ENCODE measurements around the gene MMP14.

MMP14 gene

DNA sequence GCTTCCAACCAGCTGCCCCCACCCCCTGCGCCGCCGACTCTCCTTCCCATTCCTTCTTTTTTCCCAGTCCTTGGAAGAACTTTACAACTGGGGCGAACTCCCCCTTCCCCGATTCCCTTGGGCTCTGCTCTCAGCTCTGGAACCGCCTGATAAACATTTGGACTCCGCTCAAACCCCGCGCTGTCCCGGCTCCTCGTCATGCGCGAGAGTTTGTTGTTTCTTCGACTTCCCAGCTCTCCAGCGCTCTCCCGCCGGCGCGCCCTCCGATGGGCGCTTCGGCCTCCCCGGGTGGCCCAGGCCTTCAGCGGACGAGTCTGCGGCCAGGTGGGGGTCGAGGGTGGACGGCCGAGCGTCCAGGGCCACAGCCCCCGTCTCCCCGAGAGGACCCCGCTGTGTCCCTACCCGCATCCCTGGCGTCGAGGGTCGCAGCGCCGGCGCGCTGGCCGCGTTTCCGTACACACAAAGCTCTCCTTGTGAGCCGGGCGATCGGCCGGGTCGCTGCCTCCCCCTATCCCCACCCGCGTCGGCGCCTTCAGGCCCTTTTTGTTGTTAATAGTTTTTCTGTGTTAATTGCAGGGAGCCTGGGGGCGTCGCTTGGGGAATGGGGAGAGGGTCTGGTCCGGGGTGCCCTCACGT, 847 bp downstream of the MMP14 start:
- Histone ChIP-seq H3K36me3 (ENCODE audit: control insufficient read depth, insufficient read depth, low read length) (peaks cover 17% of the 10 kb centered on the region), H3K4me1 (ENCODE audit: control insufficient read depth, insufficient read depth, low read length) (peaks cover 10% of the 10 kb centered on the region), H3K4me3 (ENCODE audit: low read depth, low read length) (peak overlapping the region; percentile 83), H3K9me3 (ENCODE audit: control insufficient read depth, insufficient read depth, low read length) (no peaks in the 10 kb centered on the region), H3K9ac (ENCODE audit: low read depth, low read length) (peak overlapping the region; percentile 83), H3K27me3 (ENCODE audit: control insufficient read depth, insufficient read depth, low read length) (no peaks in the 10 kb centered on the region)

DNA sequence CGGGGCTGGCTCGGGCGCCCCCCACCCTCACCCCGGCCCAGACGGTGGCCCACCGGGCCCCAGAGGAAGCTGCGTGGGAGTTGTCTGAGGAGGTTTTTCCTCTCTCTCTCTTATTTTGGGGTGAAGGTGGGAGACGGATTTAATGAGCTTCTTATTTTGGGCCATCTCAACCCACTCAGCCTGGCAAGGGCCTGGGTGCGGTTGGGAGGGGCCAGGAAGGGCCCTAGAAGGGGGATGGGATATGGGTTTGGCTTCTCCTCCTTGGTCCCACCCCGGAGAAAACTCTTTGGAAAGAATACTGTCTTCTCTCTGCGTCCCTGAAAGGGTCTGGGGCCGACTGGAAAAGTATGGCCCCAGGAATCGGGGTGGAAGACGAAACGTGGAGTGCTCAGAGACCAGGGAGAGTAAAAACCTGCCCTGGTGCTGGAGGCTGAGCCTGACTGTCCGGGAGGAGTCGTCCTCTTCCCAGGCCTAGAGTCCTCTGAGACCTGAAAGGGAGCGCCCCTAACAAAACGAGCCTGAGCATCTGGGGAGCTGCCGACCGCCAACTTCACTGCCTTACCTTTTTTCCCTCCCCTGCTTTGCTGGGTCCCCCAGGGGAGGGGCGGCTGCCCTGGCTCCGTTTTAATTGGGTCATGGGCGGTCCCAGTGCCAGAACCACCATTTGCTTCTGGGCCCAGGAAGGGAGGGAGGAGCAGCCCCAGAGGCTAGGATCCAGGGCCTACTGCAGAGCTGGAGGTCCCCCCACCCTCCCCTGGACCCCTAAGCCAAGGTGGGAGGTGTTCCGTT, 1.6 kb downstream of the MMP14 start:
- Histone ChIP-seq H3K4me3 (ENCODE audit: low read depth, low read length) (peak overlapping the region; percentile 83), H3K27me3 (ENCODE audit: control insufficient read depth, insufficient read depth, low read length) (no peaks in the 10 kb centered on the region), H3K9ac (ENCODE audit: low read depth, low read length) (peak overlapping the region; percentile 83), H3K9me3 (ENCODE audit: control insufficient read depth, insufficient read depth, low read length) (no peaks in the 10 kb centered on the region), H3K4me1 (ENCODE audit: control insufficient read depth, insufficient read depth, low read length) (peaks cover 10% of the 10 kb centered on the region), H3K36me3 (ENCODE audit: control insufficient read depth, insufficient read depth, low read length) (peaks cover 17% of the 10 kb centered on the region)

DNA sequence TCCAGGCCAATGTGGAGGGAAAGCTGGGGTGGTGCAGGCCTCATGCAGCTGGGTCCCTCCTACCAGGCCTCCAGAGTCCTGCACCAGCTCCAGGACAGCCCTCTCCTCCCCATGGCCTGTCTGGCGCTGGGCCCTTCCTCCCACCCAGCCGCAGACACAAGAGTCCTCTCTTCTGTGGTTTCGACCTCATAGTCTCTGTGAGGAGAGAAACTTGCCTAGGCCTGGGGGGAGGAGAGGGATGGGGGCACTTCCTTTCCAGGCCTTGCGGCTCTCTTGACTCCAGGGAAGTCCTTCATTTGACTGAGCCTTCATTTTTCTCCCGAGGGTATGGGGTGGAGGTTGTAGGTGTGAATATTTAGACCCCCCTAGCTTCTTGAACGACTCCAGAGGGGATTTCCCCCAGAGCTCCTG, 2.3 kb downstream of the MMP14 start:
- Histone ChIP-seq H3K4me1 (ENCODE audit: control insufficient read depth, insufficient read depth, low read length) (peaks cover 10% of the 10 kb centered on the region), H3K9me3 (ENCODE audit: control insufficient read depth, insufficient read depth, low read length) (no peaks in the 10 kb centered on the region), H3K4me3 (ENCODE audit: low read depth, low read length) (peak overlapping the region; percentile 83), H3K36me3 (ENCODE audit: control insufficient read depth, insufficient read depth, low read length) (peaks cover 14% of the 10 kb centered on the region), H3K9ac (ENCODE audit: low read depth, low read length) (peak overlapping the region; percentile 4), H3K27me3 (ENCODE audit: control insufficient read depth, insufficient read depth, low read length) (no peaks in the 10 kb centered on the region)

DNA sequence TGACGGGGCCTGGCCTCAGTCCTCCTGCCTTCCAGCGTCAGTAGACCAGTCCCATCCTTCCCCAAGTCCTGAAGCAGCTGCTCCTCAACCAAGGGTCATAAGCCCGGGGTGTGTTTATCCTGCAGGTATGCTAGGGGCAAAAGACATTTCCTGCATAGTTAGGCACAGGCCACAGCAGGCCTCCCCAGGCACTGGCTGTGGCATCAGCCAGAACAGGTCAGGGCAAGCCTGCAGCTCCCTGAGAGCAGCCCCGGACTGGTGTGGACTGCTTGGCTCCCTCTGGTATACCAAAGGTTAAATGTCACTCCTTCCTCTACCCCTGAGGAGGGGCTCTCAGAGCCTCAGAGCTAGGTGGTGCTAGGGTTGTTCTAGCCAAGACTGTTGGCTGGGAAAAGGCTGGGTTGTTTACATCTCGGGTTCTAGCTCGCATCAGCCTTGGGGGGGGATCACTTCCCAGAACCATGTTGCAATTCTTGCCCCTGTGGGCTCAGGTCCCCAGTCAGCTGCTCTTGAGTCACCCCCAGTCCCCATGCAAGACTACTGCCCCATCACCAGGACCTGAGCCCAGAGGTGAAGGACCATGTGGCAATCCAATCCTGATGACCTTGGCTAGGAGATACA, 2.9 kb downstream of the MMP14 start:
- H3K27me3 ChIP-seq (ENCODE audit: control insufficient read depth, insufficient read depth, low read length): no peaks in the 10 kb centered on the region
- peaks cover 10% of the 10 kb centered on the region for H3K4me1 ChIP-seq (ENCODE audit: control insufficient read depth, insufficient read depth, low read length)
- H3K9me3 ChIP-seq (ENCODE audit: control insufficient read depth, insufficient read depth, low read length): no peaks in the 10 kb centered on the region
- peaks cover 8% of the 10 kb centered on the region for H3K36me3 ChIP-seq (ENCODE audit: control insufficient read depth, insufficient read depth, low read length)
- no peak overlapping the region for H3K4me3 ChIP-seq (ENCODE audit: low read depth, low read length)
- no peak overlapping the region for H3K9ac ChIP-seq (ENCODE audit: low read depth, low read length)

DNA sequence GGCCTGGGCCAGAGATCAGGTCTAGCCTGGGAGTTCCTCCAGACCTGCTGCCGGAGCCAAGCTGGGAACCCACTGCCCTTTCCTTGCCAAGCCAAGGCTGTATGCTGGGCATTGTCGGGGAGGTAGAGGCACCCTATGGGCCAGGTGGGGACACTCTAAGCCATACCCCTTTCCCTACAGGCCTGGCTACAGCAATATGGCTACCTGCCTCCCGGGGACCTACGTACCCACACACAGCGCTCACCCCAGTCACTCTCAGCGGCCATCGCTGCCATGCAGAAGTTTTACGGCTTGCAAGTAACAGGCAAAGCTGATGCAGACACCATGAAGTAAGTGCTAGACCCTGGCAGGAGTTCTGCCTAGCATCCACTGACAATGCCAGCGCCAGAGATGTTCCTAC, 4.9 kb downstream of the MMP14 start:
- Histone ChIP-seq H3K9me3 (ENCODE audit: control insufficient read depth, insufficient read depth, low read length) (no peaks in the 10 kb centered on the region), H3K9ac (ENCODE audit: low read depth, low read length) (no peak overlapping the region), H3K36me3 (ENCODE audit: control insufficient read depth, insufficient read depth, low read length) (peaks cover 14% of the 10 kb centered on the region), H3K4me3 (ENCODE audit: low read depth, low read length) (no peak overlapping the region), H3K4me1 (ENCODE audit: control insufficient read depth, insufficient read depth, low read length) (peaks cover 10% of the 10 kb centered on the region), H3K27me3 (ENCODE audit: control insufficient read depth, insufficient read depth, low read length) (no peaks in the 10 kb centered on the region)

DNA sequence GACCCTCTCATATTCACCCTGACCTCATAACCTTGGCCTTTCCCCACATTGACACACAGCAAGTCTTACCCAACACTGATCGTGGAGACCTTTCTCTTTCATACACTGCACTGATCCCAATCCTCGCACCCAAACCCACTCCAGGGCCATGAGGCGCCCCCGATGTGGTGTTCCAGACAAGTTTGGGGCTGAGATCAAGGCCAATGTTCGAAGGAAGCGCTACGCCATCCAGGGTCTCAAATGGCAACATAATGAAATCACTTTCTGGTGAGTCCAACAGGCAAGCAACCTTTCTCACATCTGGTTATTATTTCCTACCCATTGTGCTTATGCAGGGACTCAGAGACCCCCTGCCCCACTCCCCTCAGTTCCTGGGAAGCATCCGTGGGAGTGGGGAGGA, 5.4 kb downstream of the MMP14 start:
- Histone ChIP-seq H3K36me3 (ENCODE audit: control insufficient read depth, insufficient read depth, low read length) (peaks cover 14% of the 10 kb centered on the region), H3K4me1 (ENCODE audit: control insufficient read depth, insufficient read depth, low read length) (peaks cover 10% of the 10 kb centered on the region), H3K4me3 (ENCODE audit: low read depth, low read length) (no peak overlapping the region), H3K9me3 (ENCODE audit: control insufficient read depth, insufficient read depth, low read length) (no peaks in the 10 kb centered on the region), H3K9ac (ENCODE audit: low read depth, low read length) (no peak overlapping the region), H3K27me3 (ENCODE audit: control insufficient read depth, insufficient read depth, low read length) (no peaks in the 10 kb centered on the region)

DNA sequence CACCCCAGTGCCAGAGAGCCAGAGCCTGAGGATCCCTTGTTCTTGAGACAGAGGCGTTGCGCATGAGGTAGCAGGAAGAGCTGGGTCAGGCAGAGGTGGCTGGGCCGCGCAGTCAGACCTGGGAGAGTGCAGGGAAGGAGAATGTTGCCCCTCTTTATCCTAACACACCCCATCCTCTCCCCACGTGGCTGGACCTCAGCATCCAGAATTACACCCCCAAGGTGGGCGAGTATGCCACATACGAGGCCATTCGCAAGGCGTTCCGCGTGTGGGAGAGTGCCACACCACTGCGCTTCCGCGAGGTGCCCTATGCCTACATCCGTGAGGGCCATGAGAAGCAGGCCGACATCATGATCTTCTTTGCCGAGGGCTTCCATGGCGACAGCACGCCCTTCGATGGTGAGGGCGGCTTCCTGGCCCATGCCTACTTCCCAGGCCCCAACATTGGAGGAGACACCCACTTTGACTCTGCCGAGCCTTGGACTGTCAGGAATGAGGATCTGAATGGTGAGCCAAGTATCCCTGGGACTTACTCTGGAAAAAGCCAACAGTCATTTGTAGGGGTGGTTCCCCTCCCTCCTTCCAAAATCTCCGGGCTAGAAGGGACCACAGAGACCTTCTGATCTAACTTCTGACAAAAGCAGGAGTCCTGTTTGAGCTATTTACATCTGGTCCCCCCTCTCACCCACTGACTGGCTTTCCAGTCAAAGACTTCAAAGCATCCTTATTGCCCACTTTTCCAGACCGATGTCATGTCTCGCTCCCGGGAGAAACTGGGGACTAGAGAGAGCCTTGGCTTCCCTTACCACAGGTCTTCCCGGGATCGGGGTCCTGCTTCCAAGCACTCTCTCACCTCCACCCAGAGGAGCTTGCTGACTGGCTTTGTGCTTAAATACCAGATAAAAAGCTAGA, 6.1 kb downstream of the MMP14 start:
- Histone ChIP-seq H3K36me3 (ENCODE audit: control insufficient read depth, insufficient read depth, low read length) (peaks cover 14% of the 10 kb centered on the region), H3K4me1 (ENCODE audit: control insufficient read depth, insufficient read depth, low read length) (peaks cover 10% of the 10 kb centered on the region), H3K27me3 (ENCODE audit: control insufficient read depth, insufficient read depth, low read length) (no peaks in the 10 kb centered on the region), H3K9me3 (ENCODE audit: control insufficient read depth, insufficient read depth, low read length) (no peaks in the 10 kb centered on the region), H3K4me3 (ENCODE audit: low read depth, low read length) (no peak overlapping the region), H3K9ac (ENCODE audit: low read depth, low read length) (no peak overlapping the region)

DNA sequence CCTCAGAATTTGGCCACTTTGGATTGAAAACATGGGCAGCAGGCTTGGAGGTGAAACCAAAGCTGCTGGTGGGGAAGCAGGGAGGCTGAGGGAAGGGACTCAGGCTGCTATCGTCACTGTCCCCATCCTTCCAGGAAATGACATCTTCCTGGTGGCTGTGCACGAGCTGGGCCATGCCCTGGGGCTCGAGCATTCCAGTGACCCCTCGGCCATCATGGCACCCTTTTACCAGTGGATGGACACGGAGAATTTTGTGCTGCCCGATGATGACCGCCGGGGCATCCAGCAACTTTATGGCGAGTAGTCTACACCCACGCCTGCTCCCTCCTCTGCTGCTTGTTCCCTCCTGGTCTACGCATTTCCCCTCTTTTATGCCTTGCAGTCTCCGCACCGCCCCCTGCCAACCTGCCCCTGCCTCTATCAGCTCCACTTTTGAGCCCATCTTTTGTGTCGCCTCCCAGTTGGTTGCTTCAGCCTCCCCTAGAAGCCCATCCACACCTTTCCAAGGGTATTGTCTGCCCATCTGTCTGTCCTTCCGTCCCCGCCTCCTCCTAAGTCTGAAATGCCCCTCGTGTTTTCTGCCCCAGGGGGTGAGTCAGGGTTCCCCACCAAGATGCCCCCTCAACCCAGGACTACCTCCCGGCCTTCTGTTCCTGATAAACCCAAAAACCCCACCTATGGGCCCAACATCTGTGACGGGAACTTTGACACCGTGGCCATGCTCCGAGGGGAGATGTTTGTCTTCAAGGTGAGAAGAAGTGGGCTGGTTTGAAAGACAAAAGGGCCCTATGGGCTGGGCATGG, 6.9 kb downstream of the MMP14 start:
- no peak overlapping the region for H3K9ac ChIP-seq (ENCODE audit: low read depth, low read length)

DNA sequence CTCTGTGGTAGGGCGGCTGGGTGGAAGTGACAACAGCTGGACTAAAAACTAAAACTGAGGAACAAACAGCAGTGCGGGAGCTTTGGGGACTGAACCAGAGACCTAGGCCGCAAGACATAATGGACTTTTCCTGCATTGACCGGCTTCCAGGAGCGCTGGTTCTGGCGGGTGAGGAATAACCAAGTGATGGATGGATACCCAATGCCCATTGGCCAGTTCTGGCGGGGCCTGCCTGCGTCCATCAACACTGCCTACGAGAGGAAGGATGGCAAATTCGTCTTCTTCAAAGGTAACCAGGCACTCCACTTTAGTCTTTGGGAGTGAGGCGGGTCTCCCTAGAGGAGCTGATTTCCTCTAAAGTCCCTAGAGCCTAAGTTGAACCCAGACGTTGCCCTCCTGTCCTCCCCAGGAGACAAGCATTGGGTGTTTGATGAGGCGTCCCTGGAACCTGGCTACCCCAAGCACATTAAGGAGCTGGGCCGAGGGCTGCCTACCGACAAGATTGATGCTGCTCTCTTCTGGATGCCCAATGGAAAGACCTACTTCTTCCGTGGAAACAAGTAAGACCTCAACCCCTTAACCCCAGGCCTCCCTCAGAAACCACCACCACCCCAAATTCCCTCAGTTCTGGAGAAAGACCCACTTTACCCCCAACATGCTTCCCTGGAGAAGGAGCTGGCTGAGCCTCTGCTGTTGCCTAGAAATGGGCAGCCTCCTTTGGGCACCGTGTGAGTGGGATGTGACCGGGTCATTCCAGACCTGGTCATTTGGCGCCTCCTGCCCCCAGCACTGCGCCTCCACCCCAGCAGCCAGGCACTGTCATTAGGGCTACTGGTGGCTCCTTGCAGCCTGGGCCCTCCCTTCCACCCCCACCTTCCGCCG, 8.1 kb downstream of the MMP14 start:
- Histone ChIP-seq H3K9ac (ENCODE audit: low read depth, low read length) (no peak overlapping the region), H3K9me3 (ENCODE audit: control insufficient read depth, insufficient read depth, low read length) (no peaks in the 10 kb centered on the region), H3K27me3 (ENCODE audit: control insufficient read depth, insufficient read depth, low read length) (no peaks in the 10 kb centered on the region), H3K4me3 (ENCODE audit: low read depth, low read length) (no peak overlapping the region), H3K4me1 (ENCODE audit: control insufficient read depth, insufficient read depth, low read length) (peaks cover 11% of the 10 kb centered on the region), H3K36me3 (ENCODE audit: control insufficient read depth, insufficient read depth, low read length) (peaks cover 14% of the 10 kb centered on the region)

More for the DNA sequence above, 6.9 kb downstream of the MMP14 start:
- no peak overlapping the region for H3K4me3 ChIP-seq (ENCODE audit: low read depth, low read length)
- peaks cover 15% of the 10 kb centered on the region for H3K4me1 ChIP-seq (ENCODE audit: control insufficient read depth, insufficient read depth, low read length)
- peaks cover 14% of the 10 kb centered on the region for H3K36me3 ChIP-seq (ENCODE audit: control insufficient read depth, insufficient read depth, low read length)
- no peaks in the 10 kb centered on the region for H3K9me3 ChIP-seq (ENCODE audit: control insufficient read depth, insufficient read depth, low read length)
- no peaks in the 10 kb centered on the region for H3K27me3 ChIP-seq (ENCODE audit: control insufficient read depth, insufficient read depth, low read length)

DNA sequence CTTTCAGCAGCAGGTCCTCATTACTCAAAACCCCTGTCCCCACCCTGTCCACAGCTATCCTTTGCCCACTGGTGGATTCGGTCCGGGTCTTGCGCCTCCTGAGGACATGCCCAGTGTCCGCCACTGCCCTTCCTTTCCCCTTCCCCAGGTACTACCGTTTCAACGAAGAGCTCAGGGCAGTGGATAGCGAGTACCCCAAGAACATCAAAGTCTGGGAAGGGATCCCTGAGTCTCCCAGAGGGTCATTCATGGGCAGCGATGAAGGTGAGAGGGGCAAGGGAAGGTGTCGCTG, 8.7 kb downstream of the MMP14 start:
- Histone ChIP-seq H3K4me1 (ENCODE audit: control insufficient read depth, insufficient read depth, low read length) (peaks cover 11% of the 10 kb centered on the region), H3K9me3 (ENCODE audit: control insufficient read depth, insufficient read depth, low read length) (no peaks in the 10 kb centered on the region), H3K9ac (ENCODE audit: low read depth, low read length) (no peak overlapping the region), H3K4me3 (ENCODE audit: low read depth, low read length) (no peak overlapping the region), H3K27me3 (ENCODE audit: control insufficient read depth, insufficient read depth, low read length) (no peaks in the 10 kb centered on the region), H3K36me3 (ENCODE audit: control insufficient read depth, insufficient read depth, low read length) (peaks cover 14% of the 10 kb centered on the region)

Measured in iPS-15b (cell line).